B cell (primary cell): Measurements from ENCODE around the gene RUFY4.

Source experiments
- EZH2 ChIP-seq: IDR thresholded peaks from 2 replicates; pipeline ENCODE4 v1.6.1; 2012; ENCODE audit warnings: borderline replicate concordance, low read depth, mild to moderate bottlenecking, moderate library complexity, low read length; ENCODE audit not compliant: insufficient read depth, poor library complexity, severe bottlenecking
- TF ChIP-seq, protein P1 (sequence below): fragments of 200-600 bp; IDR thresholded peaks from one replicate; pipeline ENCODE4 v1.8.0; 2022; ENCODE audit warnings: antibody characterized with exemption, mild to moderate bottlenecking

DNA sequence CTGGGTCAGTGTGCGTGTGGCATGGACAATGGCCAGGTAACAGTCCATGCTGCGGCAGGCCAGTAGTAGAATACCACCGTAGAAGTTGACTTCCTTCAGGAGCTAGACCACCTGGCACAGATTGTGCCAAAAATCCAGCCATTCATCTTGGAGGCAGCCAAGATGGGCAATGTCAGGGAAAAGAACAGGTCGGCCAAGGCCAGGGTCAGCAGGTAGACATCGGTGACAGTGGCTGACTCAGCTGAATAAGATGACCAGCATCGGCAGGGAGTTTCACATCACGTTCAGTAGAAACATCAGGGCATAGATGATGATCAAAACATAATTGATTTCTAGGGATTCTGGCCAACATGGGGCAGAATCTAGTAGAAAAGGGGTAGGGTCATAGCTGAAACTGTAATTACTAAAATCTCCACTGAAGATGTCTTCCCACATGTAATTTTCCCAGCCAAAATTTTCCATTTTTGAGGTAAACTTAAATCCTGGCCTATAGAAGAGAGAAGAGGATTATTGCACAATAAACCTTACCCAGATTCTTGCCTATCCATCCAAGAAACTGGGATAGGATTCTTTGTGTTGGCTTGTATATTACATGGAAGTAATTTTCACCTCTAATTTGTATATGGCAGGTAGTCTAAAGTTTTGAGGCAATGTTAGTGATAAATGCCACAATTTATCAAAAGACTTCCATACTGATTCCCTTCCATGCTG is 7.9 kb upstream of the RUFY4 start:
- TF ChIP-seq, protein P1, sequence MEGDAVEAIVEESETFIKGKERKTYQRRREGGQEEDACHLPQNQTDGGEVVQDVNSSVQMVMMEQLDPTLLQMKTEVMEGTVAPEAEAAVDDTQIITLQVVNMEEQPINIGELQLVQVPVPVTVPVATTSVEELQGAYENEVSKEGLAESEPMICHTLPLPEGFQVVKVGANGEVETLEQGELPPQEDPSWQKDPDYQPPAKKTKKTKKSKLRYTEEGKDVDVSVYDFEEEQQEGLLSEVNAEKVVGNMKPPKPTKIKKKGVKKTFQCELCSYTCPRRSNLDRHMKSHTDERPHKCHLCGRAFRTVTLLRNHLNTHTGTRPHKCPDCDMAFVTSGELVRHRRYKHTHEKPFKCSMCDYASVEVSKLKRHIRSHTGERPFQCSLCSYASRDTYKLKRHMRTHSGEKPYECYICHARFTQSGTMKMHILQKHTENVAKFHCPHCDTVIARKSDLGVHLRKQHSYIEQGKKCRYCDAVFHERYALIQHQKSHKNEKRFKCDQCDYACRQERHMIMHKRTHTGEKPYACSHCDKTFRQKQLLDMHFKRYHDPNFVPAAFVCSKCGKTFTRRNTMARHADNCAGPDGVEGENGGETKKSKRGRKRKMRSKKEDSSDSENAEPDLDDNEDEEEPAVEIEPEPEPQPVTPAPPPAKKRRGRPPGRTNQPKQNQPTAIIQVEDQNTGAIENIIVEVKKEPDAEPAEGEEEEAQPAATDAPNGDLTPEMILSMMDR = no peak
- TF ChIP-seq EZH2 = no peak
